Natural killer cell (primary cell): ENCODE results near the gene TTC22. TPM values are rescaled to one million over a fixed set of nuclear protein-coding genes. Genes with fewer than 3 reads are reported as not detected.

Source experiments
- ATAC-seq, 3 donors: fragments of 150-1000 bp in 2 of 3; fragments of 200-7000 bp in 1 of 3; cut with Tn5 transposase; 1 replicate in 1 of 3; 2 replicates in 2 of 3; pipeline ENCODE4 v1.10.0; 2021; ENCODE audit warnings: mild to moderate bottlenecking in 2 of 3, moderate library complexity in 2 of 3
- DNase-seq, 2 donors: peaks; one replicate each; pipeline versions ENCODE4 v3.0.0 to v3.0.0-alpha.2; 2013 to 2021; ENCODE audit warnings: mixed read lengths in 1 of 2
- H3K27ac ChIP-seq: one replicate; pipeline ENCODE4 v1.5.1; 2013; ENCODE audit warnings: mild to moderate bottlenecking, low read length
- H3K27me3 ChIP-seq: one replicate; pipeline ENCODE4 v1.6.1; 2013; ENCODE audit warnings: low read length; ENCODE audit not compliant: control insufficient read depth, insufficient read depth
- H3K36me3 ChIP-seq: one replicate; pipeline ENCODE4 v1.6.1; 2013; ENCODE audit warnings: low read length; ENCODE audit not compliant: control insufficient read depth, insufficient read depth
- H3K4me1 ChIP-seq: one replicate; pipeline ENCODE4 v1.6.1; 2013; ENCODE audit warnings: low read length; ENCODE audit not compliant: control insufficient read depth, insufficient read depth
- H3K4me3 ChIP-seq: one replicate; pipeline ENCODE4 v1.5.1; 2013; ENCODE audit warnings: low read length
- H3K9me3 ChIP-seq: one replicate; pipeline ENCODE4 v1.6.1; 2013; ENCODE audit warnings: low read length; ENCODE audit not compliant: control insufficient read depth, insufficient read depth
- H3K27ac Mint-ChIP-seq, 2 donors: one replicate each; pipeline ENCODE4 v1.8.0; 2022; ENCODE audit warnings: mild to moderate bottlenecking in 2 of 2, mixed read lengths in 2 of 2, moderate library complexity in 1 of 2
- H3K27me3 Mint-ChIP-seq, 2 donors: one replicate each; pipeline ENCODE4 v1.8.0; 2022; ENCODE audit warnings: low read depth in 2 of 2, mixed read lengths in 2 of 2
- H3K36me3 Mint-ChIP-seq: one replicate; pipeline ENCODE4 v1.8.0; 2022; ENCODE audit warnings: mixed read lengths
- H3K4me1 Mint-ChIP-seq, 2 donors: one replicate each; pipeline ENCODE4 v1.8.0; 2022; ENCODE audit warnings: mixed read lengths in 2 of 2
- H3K4me3 Mint-ChIP-seq: one replicate; pipeline ENCODE4 v1.8.0; 2022; ENCODE audit warnings: mild to moderate bottlenecking, moderate library complexity, mixed read lengths
- H3K9me3 Mint-ChIP-seq, 2 donors: one replicate each; pipeline ENCODE4 v1.8.0; 2022; ENCODE audit warnings: mixed read lengths in 2 of 2
- WGBS: methylation state at CpG from one replicate; pipeline ENCODE4 v1.1.7; 2013; ENCODE audit warnings: missing lambda C conversion rate; ENCODE audit not compliant: insufficient coverage; 5-methylcytosine and 5-hydroxymethylcytosine counted together
- intact Hi-C: fragments of 100-400 bp; cut with micrococcal nuclease; formaldehyde crosslinking; loops from one replicate; pipeline ENCODE4 v1.14.2; 2022
- total RNA-seq, 4 donors: library from RNA; stranded (reverse); fragments of 120-200 nt in 1 of 4; gene quantifications; one replicate each; pipeline versions ENCODE4 v1.2.3 to v1.2.4, GENCODE V29; 2013 to 2022
- TF ChIP-seq, protein P1 (sequence below): fragments of 200-600 bp; IDR thresholded peaks from one replicate; pipeline ENCODE4 v1.8.0; 2022; ENCODE audit warnings: antibody characterized with exemption

The TTC22 gene
- total RNA-seq, 3 donors from 2014 or later (not counting 1 experiment from before 2014, with no cell fraction given), result 17.8 to 30.8 (median 26.5) TPM

DNA sequence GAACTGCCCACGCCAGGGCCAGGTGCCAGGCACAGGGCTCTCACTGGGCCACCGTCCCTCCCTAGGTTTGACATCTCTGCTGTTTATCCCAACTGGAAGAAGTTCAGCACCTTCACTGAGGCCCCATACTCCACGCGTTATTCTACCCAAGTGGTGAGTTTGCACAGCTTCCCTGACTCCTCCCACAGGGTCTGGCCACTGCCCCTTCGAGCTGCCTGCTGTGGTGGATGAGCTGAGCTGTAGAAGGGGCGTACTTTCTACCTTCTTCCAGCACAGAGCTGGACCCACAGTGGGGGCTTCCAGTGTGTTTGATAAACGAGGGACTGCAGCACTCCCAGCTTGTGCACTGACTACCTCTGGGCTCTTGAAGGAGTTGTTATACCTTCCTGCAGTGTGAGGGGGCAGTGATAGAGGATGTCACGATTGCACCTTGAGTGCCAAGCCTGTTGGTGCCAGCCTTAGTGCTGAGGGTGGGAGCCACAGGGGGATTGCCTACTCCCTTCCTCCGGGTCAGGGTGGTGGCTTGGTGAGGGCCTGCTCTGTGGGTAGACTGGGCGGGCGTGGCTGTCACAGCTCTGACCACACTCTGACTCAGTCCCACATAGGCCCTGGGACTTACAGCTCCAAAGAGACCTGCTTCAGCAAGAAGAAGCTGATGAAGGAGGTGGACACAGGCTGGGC, 5.9 kb upstream of the TTC22 start:
- Histone ChIP-seq H3K27ac (peak overlapping the region; percentile 88), H3K9me3 (no peaks in the 10 kb centered on the region), H3K4me1 (peaks cover 80% of the 10 kb centered on the region), H3K27me3 (no peaks in the 10 kb centered on the region), H3K36me3 (peaks cover 2% of the 10 kb centered on the region), H3K4me3 (peak overlapping the region; percentile 42)
- Mint-ChIP-seq H3K4me3 (peak overlapping the region; percentile 83), H3K27ac (peak overlapping the region; percentile 94 to 95), H3K36me3 (no peaks in the 10 kb centered on the region), H3K27me3 (no peaks in the 10 kb centered on the region), H3K9me3 (no peaks in the 10 kb centered on the region), H3K4me1 (peaks cover 73 to 83% of the 10 kb centered on the region in 2 donors)
- WGBS, result 42% methylated on average over 10 of the region's 11 CpGs
- peak; percentile 69 to 76 for DNase-seq
- peak; percentile 77 to 94 (median 87) for ATAC-seq
- intact Hi-C loops, result loop anchor here (1.0 to 5.0 kb wide), 4 partner anchors 40 to 754 kb away; partner anchors contain the start of genes SSBP3, TCEANC2 and TMEM59
- TF ChIP-seq, protein P1, sequence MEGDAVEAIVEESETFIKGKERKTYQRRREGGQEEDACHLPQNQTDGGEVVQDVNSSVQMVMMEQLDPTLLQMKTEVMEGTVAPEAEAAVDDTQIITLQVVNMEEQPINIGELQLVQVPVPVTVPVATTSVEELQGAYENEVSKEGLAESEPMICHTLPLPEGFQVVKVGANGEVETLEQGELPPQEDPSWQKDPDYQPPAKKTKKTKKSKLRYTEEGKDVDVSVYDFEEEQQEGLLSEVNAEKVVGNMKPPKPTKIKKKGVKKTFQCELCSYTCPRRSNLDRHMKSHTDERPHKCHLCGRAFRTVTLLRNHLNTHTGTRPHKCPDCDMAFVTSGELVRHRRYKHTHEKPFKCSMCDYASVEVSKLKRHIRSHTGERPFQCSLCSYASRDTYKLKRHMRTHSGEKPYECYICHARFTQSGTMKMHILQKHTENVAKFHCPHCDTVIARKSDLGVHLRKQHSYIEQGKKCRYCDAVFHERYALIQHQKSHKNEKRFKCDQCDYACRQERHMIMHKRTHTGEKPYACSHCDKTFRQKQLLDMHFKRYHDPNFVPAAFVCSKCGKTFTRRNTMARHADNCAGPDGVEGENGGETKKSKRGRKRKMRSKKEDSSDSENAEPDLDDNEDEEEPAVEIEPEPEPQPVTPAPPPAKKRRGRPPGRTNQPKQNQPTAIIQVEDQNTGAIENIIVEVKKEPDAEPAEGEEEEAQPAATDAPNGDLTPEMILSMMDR, result no peak

DNA sequence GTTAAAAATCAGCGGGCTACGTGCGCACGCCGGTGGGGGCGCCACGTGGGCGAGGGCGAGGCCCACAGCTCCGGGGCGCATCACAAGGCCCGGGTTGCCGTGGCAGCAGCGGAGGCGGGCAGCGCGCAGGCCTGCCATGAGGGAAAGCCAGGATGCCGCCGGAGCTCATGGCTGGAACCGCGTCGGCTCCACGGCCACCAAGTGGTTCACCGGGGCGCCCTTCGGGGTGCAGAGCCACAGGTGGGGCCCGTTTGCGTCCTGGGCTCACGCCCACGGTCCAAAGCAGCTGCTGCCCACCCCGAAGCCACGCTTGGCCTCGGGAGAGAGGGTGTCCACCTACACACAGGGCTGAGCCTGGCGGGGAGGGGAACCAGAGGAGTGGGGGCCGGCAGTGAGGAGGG, 4.9 kb upstream of the TTC22 start:
- H3K27ac Mint-ChIP-seq, result peak overlapping the region; percentile 94 to 95
- WGBS, result 94% methylated on average over 35 of the region's 35 CpGs
- H3K9me3 Mint-ChIP-seq, result no peaks in the 10 kb centered on the region
- ATAC-seq (no peak), DNase-seq (no peak)
- peaks cover 78 to 89% of the 10 kb centered on the region in 2 donors for H3K4me1 Mint-ChIP-seq
- peak overlapping the region; percentile 51 for H3K27ac ChIP-seq
- no peak overlapping the region for H3K4me3 ChIP-seq
- H3K4me1 ChIP-seq, result peaks cover 86% of the 10 kb centered on the region
- H3K27me3 Mint-ChIP-seq, result no peaks in the 10 kb centered on the region
- TF ChIP-seq, protein P1, result no peak
- H3K36me3 Mint-ChIP-seq, result no peaks in the 10 kb centered on the region
- H3K27me3 ChIP-seq, result no peaks in the 10 kb centered on the region
- no peaks in the 10 kb centered on the region for H3K9me3 ChIP-seq
- intact Hi-C loops, result loop anchor here (2.0 to 5.0 kb wide), 3 partner anchors 39 to 399 kb away; partner anchors contain the start of gene SSBP3
- H3K36me3 ChIP-seq, result peaks cover 2% of the 10 kb centered on the region
- H3K4me3 Mint-ChIP-seq, result no peak overlapping the region

DNA sequence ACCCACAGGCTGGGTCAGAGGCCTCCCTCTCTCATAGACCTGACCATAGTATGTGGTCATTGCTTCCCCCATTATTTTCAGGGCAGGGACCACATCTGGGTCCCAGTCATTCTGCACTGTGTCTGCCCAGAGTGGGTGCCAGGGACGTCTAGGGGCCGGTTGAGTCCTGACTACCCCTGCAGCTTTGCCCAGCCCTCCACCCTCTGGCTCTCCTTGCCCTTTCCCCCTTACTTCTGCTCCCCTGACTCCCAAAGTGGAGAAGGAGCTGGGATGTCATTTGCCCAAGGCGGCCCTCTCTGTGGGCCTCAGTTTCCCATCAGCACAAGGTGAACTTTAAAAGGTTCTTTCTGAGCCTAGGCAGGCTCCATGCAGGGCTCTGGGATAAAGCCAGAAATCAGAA, 4.3 kb upstream of the TTC22 start:
- H3K36me3 ChIP-seq, result peaks cover 2% of the 10 kb centered on the region
- TF ChIP-seq, protein P1, result no peak
- intact Hi-C loops, result loop anchor here (5.0 kb wide), 2 partner anchors 318 to 398 kb away; partner anchors contain the start of gene SSBP3
- peaks cover 82% of the 10 kb centered on the region for H3K4me1 ChIP-seq
- peak overlapping the region; percentile 91 to 95 for H3K27ac Mint-ChIP-seq
- no peak overlapping the region for H3K4me3 ChIP-seq
- no peak overlapping the region for H3K4me3 Mint-ChIP-seq
- 94% methylated on average over 3 of the region's 3 CpGs for WGBS
- H3K27ac ChIP-seq, result peak overlapping the region; percentile 74
- no peaks in the 10 kb centered on the region for H3K9me3 ChIP-seq
- no peaks in the 10 kb centered on the region for H3K9me3 Mint-ChIP-seq
- peaks cover 73 to 84% of the 10 kb centered on the region in 2 donors for H3K4me1 Mint-ChIP-seq
- DNase-seq (no peak), ATAC-seq (no peak)
- no peaks in the 10 kb centered on the region for H3K36me3 Mint-ChIP-seq
- H3K27me3 Mint-ChIP-seq, result no peaks in the 10 kb centered on the region
- H3K27me3 ChIP-seq, result no peaks in the 10 kb centered on the region
